ENCODE results near the gene PRR36.

- TF ChIP-seq CTCF (IDR thresholded peaks at IDR 0.05), result no peak
- TF ChIP-seq POLR2A (IDR thresholded peaks at IDR 0.05), result no peak
Observed at GRCh38 chr19:7851623-7852500, 22.3 kb downstream of the PRR36 start.

Data from uterus (tissue), 2 donors.